ENCODE data around the gene GDPGP1.

DNA sequence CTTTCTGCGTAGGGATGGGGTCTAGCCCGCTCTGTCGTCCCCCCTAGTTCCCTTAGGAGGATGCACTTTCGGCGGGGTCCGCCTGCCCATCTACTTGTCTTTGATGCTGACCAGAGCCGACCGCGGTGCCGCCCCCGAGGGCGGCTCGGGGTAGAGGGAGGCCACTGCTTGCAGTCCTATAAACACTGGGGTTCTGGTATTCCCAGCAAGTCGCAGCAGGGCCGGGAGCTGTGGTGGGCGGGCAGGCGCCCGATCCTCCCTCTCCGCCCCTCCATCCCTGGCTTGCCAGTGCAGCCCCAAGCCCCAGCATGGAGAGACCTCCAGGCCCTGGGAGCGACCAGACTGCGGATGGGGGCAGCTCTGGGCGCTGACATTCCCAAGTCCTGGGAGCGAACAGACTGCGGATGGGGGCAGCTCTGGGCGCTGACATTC is 32.0 kb upstream of the GDPGP1 start:
- TF ChIP-seq, protein P1, sequence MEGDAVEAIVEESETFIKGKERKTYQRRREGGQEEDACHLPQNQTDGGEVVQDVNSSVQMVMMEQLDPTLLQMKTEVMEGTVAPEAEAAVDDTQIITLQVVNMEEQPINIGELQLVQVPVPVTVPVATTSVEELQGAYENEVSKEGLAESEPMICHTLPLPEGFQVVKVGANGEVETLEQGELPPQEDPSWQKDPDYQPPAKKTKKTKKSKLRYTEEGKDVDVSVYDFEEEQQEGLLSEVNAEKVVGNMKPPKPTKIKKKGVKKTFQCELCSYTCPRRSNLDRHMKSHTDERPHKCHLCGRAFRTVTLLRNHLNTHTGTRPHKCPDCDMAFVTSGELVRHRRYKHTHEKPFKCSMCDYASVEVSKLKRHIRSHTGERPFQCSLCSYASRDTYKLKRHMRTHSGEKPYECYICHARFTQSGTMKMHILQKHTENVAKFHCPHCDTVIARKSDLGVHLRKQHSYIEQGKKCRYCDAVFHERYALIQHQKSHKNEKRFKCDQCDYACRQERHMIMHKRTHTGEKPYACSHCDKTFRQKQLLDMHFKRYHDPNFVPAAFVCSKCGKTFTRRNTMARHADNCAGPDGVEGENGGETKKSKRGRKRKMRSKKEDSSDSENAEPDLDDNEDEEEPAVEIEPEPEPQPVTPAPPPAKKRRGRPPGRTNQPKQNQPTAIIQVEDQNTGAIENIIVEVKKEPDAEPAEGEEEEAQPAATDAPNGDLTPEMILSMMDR (IDR thresholded peaks at IDR 0.05) = no peak
- no peak for TF ChIP-seq EZH2 (IDR thresholded peaks at IDR 0.05; ENCODE audit: borderline replicate concordance, insufficient read depth, low read depth, low read length, poor library complexity, severe bottlenecking)
